Left colon (tissue), 2 donors: ENCODE measurements around the gene BACH2. TPM values are rescaled to one million over a fixed set of nuclear protein-coding genes. Genes with fewer than 3 reads are reported as not detected.
"Not testable (repeated sequence)": the region's sequence is repeated elsewhere in the genome, so short reads cannot be mapped to it uniquely, and the experiment has no call there.

ENCODE experiments used
- ATAC-seq: fragments of 200-7000 bp; cut with Tn5 transposase; one replicate; pipeline ENCODE4 v1.9.1; 2020; ENCODE audit warnings: mild to moderate bottlenecking, moderate library complexity
- DNase-seq, 2 donors: peaks; one replicate each; pipeline ENCODE4 v3.0.0-alpha.2; 2020
- intact Hi-C, 2 donors: fragments of 100-400 bp; cut with DNase I in 1 of 2; cut with micrococcal nuclease in 1 of 2; formaldehyde crosslinking; loops; one replicate each; pipeline versions ENCODE4 v1.11.2 to v1.14.0; 2022; cut with DNase I, micrococcal nuclease
- total RNA-seq, 2 donors: library from RNA; stranded (reverse); fragmentation: NEBNext Ultra II Directional; extraction: Animal tissue kit (Norgen Biotek cat#: 25700); gene quantifications; one replicate each; pipeline ENCODE4 v1.2.1, GENCODE V29; 2021
- donor health status: DM: no; HTN: no; CAD: no.
- donor health status: DM: yes; HTN: yes; CAD: no.

The BACH2 gene
- total RNA-seq, 2 donors from 2014 or later, result 0.67 to 1.3 TPM

GRCh38 chr6:90126181-90126580 is 170.5 kb downstream of the BACH2 start:
- DNase-seq (no peak), ATAC-seq (no peak)
- intact Hi-C loops, result no loop called here

DNA sequence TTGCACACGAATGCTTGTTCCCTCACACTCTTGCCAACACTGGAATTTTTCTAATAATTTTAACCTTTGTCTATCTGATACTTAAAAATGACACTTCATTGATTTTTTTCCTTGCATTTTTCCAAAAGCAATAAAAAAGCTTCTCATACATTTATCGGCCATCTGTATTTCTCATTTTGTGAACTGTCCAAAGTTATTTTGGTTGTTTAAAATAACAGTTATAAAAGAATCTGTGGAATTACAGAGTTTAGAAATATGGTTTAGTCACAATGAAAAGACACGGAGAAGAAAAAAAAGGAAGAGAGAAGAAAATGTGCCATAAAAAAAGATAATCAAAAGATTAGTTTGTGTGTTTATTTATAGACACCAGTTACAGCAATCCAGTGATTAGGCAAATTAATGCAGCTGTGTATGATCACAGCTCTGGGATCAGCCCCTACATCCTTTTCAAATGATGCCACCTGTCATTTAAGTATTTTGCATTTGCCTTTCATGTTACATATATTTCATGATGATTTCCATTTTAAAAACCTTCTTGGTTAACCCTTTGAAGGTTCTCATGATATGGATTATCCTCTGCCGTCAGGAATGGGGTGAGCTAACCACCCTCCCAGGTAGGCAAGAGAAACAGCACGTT is 171.7 kb downstream of the BACH2 start:
- intact Hi-C loops, result no loop called here
- no peak for ATAC-seq
- DNase-seq, result no peak

DNA sequence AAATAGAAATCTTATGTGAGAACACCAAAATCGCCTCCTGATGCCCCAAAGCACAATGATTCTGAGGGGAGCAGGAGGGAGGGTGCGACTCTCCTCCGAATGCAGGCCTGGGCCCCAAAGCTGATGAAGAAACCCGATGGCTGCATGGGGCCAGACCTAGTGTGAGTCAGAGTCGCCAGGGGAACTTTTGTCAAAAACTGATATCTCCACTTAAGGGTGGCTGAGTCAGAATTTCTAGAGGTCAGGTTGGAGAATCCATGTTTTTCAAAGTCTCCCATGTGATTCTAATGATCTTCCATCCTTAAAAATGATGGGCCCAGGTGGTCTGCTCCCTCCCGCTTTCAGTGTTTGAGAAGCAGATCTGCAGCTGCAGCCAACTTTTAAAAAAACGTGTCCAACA is 172.8 kb downstream of the BACH2 start:
- no peak for DNase-seq
- ATAC-seq, result no peak
- intact Hi-C loops, result no loop called here

DNA sequence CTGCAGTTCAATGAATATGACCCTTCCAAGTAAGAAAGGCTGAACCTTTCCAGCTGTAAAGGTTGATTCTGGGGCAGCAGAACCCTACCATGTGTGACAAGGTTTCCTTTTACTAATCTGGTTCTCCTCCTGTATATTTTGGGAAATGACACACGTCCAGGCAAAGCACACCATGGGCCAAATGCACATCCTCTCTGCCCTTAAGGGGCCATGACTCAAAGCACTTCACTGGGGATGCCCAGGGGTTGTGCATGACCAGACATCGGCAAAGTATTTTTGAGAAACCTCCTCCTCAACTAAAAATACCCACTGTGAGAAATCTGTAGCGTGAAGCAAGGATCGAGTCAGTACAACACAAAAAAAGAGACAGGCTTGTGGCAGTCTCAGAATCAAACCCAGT is 174.7 kb downstream of the BACH2 start:
- DNase-seq, result no peak
- intact Hi-C loops, result no loop called here
- ATAC-seq, result no peak

DNA sequence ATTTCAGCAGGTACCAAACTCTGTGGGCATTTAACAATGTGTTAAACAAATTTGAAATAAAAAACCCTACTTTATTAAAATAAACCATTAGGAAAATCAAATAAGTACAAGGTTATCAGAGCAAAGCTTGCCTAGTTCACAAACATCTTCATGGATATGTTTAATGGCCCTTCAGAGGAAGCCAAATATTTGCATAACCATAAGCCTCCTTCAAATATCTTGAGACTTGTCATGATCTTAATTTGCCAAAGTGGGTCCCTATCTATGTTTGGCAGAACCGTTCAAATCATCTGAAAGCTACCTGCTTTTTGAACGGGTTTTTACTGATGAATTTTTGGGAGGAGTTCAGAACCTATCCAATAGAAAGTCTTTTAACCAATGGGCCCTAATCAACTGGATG is 176.3 kb downstream of the BACH2 start:
- ATAC-seq (no peak), DNase-seq (no peak)
- intact Hi-C loops, result no loop called here

GRCh38 chr6:90119618-90120017 is 177.0 kb downstream of the BACH2 start:
- ATAC-seq (no peak), DNase-seq (no peak)
- intact Hi-C loops, result no loop called here

DNA sequence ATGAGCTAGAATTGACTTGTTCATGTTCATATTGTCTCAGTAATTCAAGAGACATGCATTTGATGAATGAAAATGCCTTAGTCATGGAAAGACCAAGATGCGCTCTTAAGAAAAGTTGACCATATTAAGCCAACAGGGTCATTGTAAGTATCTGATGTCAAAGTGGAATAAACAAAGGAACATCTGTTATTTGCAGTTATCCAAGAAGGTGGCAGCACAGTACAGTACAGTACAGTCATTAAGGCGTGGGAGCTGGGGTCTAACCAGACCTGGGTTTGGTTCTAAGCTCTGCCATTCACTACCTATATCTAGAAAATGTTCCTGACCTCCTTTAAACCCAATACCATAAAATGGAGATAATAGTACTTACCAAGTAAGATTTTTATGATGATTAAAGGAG is 178.1 kb downstream of the BACH2 start:
- DNase-seq (no peak), ATAC-seq (no peak)
- intact Hi-C loops, result no loop called here

DNA sequence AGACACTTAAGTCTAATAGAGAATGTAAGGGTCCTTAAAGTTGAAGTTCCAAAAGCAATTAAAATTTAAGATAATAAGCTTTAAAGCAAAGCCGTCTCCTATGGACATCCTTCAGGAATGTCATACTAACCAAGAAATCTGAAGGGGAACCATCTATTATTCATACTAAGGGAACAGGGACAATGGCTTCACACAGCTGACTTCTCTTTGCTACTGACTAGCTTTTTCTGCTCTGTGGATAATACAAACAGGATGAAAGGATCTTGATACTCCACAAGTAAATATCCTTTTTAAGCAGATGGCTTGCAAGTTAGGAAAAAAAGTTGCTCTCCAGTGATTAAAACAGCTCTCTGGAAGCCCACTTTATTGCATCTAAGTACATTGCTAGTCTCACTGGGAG is 178.6 kb downstream of the BACH2 start:
- DNase-seq, result no peak
- ATAC-seq, result no peak
- intact Hi-C loops, result no loop called here

- intact Hi-C loops, DNase-seq, ATAC-seq: not testable (repeated sequence)
Measured at GRCh38 chr6:90116126-90116525, 180.5 kb downstream of the BACH2 start.

- ATAC-seq, result no peak
Measured at GRCh38 chr6:90113389-90113788, 183.3 kb downstream of the BACH2 start.

GRCh38 chr6:90111387-90111786 is 185.3 kb downstream of the BACH2 start:
- DNase-seq (no peak), ATAC-seq (no peak)
- intact Hi-C loops, result no loop called here

More at GRCh38 chr6:90113389-90113788, 183.3 kb downstream of the BACH2 start:
- intact Hi-C loops, result no loop called here
- no peak for DNase-seq

DNA sequence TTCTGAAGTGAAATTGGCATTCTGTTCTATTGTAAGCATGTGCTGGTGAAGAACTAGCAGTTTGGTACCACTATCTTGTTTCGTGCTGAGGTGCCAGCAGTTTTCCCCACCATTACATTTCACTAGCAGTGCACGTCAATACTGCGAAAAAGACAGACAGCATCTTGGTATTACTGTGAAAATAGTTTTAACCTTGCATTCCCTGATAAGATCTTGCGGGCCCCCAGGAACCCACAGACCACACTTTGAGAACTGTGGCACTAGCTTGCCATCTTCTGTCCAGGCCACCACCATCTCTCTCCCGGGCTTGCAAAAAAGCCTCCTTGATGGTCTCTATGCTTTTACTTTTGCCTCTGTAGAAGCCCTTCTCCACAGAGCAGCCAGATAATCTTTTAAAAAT is 185.7 kb downstream of the BACH2 start:
- intact Hi-C loops, result no loop called here
- DNase-seq (no peak), ATAC-seq (no peak)

DNA sequence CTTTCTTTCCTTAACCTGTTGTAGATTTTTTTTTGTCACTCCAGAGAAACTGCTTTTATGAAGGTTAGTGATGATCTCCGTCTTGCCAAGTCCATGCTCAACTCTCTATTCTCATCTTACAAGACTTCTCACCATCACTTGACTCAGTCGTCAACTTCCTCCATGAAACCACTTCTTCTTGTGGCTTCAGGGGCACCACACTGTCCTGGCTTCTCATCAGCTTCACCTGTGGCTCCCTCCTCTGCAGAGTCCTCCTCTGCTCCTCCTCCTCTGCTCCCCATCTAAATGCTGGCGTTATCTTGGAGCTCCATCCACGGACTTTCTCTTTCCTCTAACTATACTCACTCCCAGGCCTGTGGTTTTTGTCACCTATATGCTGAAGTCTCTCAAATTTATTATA is 187.5 kb downstream of the BACH2 start:
- DNase-seq (no peak), ATAC-seq (no peak)
- intact Hi-C loops, result no loop called here

DNA sequence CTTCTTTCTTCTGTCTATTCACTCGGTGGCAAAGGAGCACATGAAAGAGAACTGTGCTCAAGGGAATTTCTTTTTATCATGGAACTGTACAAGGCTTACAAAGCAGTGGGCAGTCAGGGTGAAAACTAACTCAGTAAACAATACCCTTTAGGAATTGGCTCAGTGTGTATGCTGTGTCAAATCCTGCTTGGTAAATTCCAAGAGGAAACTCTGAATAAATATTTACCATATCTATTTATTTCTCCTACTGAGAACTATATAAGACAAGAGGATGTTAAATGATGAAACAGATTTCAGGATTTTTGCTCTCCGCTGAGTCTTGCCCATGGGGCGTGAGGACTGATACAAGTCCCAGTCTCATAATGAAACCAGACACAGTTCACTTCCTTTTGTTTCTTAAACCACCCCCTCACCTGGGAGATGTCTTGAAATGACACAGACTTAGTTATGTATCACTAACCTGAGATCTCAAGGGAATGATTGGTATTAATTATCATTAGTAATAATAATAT is 188.8 kb downstream of the BACH2 start:
- intact Hi-C loops, result no loop called here
- DNase-seq (no peak), ATAC-seq (no peak)

GRCh38 chr6:90107371-90107770 is 189.3 kb downstream of the BACH2 start:
- intact Hi-C loops, result no loop called here
- DNase-seq (no peak), ATAC-seq (no peak)

GRCh38 chr6:90106449-90106848 is 190.2 kb downstream of the BACH2 start:
- no peak for DNase-seq
- no peak for ATAC-seq
- intact Hi-C loops, result no loop called here

DNA sequence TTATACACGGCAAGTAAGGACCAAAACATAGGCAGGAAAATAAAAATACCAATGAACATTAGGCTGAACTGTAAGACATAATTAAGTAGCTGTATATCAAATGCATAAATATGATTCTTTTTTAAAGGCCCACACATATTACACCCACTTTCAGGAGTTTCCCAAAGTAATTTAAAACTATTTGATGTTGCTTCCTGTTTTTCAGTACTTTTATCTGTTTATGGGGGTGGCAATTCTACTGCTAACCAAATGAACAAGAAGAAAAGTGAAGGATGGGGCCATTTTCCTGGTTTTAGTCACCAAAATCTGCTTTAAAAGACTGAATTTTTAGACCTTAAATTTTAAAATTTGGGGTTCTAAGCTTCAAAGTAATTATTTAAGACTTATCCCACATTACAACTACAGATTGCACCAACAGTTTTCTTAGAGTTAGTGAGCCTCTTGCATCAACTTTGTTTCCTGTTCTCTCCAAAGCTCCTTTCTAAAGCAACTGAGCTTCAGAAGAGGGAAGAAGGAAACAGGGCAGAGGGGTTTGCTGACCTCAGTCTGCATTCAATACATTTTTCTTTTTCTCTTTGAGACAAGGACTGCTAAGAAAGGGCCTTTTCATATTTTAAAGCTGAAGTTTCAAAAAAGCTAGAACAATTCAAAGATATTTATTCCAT is 191.0 kb downstream of the BACH2 start:
- ATAC-seq (no peak), DNase-seq (no peak)
- intact Hi-C loops, result no loop called here

- intact Hi-C loops, result no loop called here
- no peak for ATAC-seq
- no peak for DNase-seq
Measured at GRCh38 chr6:90103056-90103800, 193.4 kb downstream of the BACH2 start.

- DNase-seq (no peak), ATAC-seq (no peak)
- intact Hi-C loops, result no loop called here
Measured at GRCh38 chr6:90101403-90101802, 195.2 kb downstream of the BACH2 start.

DNA sequence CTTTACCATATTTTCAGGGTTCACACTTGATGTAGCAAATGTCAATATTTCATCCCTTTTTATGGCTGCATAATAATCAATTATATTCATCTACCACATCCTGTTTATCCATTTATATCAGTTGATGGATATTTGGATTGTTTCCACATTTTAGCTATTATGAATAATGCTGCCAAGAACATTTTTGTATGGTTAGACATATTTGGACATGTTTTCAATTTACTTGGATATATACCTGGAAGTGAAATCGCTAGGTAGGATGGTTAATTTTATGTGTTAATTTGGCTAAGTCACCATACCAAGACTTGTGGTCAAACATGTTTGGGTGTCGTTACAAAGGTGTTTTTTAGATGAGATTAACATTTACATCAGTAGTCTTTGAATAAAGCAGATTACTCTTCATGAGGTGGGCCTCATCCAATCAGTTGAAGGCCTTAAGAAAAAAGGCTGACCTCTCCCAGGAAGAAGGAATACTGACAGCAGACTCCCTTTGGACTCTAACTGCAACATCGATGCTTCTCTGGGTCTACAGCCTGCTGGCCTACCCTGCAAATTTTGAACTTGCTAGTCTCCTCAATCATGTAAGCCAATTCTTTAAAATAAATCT is 196.5 kb downstream of the BACH2 start:
- intact Hi-C loops, result no loop called here
- DNase-seq (no peak), ATAC-seq (no peak)
